Upper lobe of left lung (tissue), 4 donors: Measurements from ENCODE around the gene STARD10.

ENCODE experiments used
- CTCF ChIP-seq, 6 experiments: fragments of 450-650 bp in 4 of 6; fragments of 200-600 bp in 2 of 6; sonication (generic) in 2 of 6; IDR thresholded peaks; one replicate each; pipeline ENCODE4 v1.5.1; 2016 to 2019; ENCODE audit warnings: antibody characterized with exemption in 6 of 6
- EP300 ChIP-seq, 4 donors: sonication (generic); formaldehyde crosslinking; IDR thresholded peaks; one replicate each; pipeline ENCODE4 v1.5.1; 2017; ENCODE audit warnings: antibody characterized with exemption in 4 of 4, control low read depth in 2 of 4
- POLR2A ChIP-seq, 4 donors: fragments of 450-650 bp; IDR thresholded peaks; one replicate each; pipeline ENCODE4 v1.5.1; 2016 to 2017; ENCODE audit warnings: antibody characterized with exemption in 4 of 4, mild to moderate bottlenecking in 2 of 4

- TF ChIP-seq CTCF (IDR thresholded peaks at IDR 0.05) (no peak), POLR2A (IDR thresholded peaks at IDR 0.05) (no peak), EP300 (IDR thresholded peaks at IDR 0.05) (no peak)
Observed at GRCh38 chr11:72725724-72726028, 68.2 kb downstream of the STARD10 start.
